ENCODE measurements around the gene REPIN1.

Gene REPIN1

DNA sequence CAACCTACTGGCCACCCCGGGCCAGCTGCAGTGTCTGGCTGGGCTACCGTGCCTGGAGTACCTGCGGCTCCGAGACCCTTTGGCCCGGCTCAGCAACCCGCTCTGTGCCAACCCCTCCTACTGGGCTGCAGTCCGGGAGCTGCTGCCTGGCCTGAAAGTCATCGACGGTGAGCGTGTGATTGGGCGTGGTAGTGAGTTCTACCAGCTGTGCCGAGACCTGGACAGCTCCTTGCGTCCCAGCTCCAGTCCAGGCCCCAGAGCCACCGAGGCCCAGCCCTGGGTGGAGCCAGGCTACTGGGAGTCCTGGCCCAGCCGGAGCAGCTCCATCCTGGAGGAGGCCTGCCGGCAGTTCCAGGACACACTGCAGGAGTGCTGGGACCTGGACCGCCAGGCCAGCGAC lies 31.4 kb upstream of the REPIN1 start:
- no peak for DNase-seq (ENCODE audit: low spot score)

DNA sequence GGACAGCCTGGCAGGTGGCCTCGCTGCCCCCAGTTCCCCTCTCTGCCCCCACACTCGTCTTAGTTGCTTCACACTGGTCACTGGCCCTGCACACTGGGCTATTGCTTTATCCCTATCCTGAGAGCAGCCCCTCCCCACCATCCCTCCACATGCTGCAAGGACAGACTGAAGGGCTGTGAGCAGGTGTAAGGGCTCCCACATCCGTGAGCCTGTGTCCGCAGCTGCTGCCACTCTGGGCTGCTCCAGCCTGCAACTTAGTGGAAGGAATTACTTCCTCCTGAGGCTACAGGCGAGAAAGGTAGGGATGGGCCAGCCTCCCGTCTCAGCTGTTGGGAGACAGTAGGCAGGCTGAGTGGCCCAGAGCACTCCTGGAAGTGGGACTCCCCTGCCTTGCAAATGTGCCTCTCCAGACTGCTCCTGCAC lies 31.0 kb upstream of the REPIN1 start:
- DNase-seq (ENCODE audit: low spot score), result no peak

DNA sequence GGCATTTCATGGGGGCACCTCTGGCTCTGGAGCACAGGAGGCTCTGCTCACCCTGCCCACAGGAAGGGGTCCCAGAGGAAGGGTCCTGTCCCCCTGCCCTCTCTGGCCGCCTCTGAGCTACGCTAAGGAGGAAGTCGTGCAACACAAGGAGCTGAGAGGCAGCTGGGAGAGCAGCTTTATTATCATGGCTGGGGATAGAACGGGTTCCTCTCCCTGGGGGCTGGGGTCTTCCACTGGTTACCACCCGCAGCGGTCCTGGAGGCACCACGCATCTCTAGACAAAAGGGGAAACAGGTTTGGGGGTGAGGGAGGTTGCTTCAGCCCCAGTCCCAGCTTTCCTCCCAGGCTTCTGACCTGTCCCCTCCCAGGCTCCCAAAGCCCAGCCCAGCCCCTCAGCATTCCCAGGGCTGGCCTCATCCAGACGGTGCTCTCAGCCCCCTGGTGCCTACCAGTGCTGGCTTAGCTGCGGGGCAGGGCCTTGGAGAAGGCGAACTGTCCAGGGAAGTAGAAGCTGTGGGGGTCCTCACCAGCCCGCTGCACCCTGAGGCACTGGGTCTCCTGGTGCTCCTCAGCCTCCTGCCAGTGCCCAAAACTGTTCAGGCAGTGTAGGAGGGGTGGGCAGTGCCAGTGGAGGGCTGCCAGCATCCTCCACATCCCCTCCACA lies 30.3 kb upstream of the REPIN1 start:
- DNase-seq (ENCODE audit: low spot score), result no peak

DNA sequence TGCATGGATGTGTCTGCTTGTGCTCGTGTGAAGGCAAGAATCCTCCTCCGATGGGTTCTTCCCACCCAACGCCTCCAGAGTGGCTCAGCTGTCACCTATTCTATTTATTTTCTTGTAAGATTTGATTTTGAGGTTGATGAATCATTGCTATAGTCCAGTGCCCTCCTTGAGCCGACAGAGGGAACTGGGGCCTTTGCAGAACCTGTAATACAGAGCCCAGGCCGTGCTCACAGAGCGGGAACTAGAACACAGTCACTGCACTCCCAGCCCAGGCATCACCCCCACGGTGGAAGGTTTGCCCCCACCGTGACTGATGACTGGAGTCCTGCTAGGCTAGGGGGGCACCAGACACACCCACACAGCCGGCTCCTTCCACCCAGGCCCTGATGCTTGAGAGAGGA lies 29.2 kb upstream of the REPIN1 start:
- DNase-seq (ENCODE audit: low spot score), result no peak

DNA sequence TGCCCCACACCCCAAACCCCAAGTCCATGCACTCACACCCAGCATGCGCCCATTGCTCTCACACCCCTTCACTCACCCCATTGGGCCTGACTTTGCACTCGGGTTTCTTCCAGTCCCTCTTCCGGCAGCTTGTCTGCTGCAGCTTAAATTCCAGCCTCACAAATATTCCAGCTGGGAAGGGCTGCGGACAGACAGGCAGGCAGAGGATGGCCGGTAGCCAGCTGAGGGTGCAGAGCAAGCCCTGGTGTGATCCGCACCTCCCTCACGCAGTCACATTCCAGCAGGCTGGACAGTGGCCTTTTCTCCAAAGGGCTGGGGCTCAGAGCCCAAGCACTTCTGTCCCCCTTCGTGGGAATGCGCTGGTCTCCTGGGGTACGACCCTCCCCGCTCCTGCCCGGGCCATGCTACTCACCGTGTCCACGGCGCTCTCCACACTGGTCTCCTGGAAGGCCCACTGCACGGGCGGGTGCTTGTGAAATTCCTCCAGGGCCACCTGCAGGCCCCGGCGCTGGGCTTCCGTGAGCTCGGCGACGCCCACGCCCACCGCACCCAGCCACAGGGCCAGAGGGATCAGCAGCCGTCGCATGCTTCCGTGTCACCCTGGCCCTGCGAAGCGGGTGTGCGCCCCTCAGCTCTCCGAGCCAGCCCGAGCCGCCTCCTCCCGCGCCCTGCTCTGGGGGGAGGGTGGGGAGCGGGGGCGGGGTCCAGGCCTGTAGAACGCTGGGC lies 28.4 kb upstream of the REPIN1 start:
- DNase-seq (ENCODE audit: low spot score), result no peak

GRCh38 chr7:150340875-150341262 lies 27.8 kb upstream of the REPIN1 start:
- no peak for DNase-seq (ENCODE audit: low spot score)

DNA sequence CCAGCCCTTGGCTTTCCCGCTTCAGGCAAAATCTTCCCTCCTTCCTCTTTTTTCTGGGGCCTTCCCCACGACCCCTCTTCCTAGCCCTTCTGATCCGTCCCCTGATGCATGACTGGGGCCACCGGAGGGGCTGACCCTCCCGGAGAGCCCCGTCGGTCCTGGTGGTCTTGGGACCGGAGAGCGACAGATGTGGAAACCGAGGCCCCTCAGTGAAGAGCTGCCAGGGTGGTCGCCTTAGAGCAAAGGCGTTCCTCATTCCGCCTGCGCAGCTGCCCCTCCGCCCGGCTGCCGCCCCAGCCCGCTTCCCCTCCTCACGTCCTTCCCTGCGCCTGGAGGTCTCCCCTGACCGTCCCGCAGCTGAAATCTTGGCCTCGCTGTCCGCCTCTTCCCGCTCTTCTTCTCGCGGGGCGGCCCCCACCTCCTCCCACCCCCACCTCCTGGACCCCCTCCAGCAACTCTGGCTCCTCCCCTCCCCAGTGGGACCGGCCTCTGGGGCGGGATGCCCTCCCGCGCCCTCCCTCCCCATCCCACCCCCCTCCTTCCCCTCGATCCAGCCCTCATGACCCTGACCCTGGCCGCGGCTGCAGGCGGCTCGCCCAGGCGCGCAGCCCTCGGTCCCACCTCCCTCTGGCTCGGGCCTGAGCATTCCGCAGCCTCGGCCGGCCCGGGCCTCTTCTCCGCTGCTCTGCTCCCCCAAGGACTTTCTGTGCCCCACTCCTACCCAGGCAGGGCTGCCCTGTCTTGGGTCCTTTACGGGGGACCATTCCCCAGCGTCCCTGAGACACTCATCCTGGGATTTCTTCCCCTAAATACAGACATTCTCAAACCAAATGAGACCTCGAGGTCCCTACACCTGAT lies 27.1 kb upstream of the REPIN1 start, which contains the start of gene RARRES2:
Gene RARRES2, minus strand, starts transcription at position 367 of the 858 bp plus-strand sequence. CDS start 1,020 bp downstream, outside the sequence.
- no peak for DNase-seq (ENCODE audit: low spot score)

DNA sequence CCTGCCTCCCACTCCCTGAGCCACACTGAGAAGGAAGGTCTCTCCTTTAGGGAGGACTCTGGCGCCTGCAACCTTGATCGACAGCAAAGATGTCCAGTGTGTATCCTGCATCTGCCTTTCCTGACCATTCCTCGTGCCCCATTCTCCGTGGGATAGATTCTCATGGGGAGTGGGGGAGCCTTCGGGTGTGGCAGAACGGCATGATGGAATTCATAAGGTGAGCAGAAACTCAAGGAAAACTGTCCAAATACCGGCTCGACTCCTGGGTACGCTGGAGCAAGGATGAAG lies 26.6 kb upstream of the REPIN1 start:
- no peak for DNase-seq (ENCODE audit: low spot score)

DNA sequence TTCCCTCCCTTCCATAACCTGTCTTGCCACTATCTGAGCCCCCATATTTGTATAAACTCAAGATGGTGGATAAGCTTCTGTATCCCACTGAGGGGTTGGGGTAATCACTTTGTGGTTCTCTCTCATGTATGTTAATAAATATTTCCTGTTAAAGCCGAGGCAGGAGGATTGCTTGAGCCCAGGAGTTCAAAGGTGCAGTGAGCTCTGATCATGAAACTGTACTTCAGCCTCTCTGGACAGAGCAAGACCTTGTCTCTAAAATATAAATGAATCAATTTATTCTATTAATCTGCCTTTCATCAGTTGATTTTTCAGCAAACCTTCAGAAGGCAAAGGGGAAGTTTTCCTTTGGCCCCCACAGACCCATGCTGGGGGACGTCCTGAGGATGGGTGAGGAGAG lies 25.4 kb upstream of the REPIN1 start:
- DNase-seq (ENCODE audit: low spot score), result no peak

DNA sequence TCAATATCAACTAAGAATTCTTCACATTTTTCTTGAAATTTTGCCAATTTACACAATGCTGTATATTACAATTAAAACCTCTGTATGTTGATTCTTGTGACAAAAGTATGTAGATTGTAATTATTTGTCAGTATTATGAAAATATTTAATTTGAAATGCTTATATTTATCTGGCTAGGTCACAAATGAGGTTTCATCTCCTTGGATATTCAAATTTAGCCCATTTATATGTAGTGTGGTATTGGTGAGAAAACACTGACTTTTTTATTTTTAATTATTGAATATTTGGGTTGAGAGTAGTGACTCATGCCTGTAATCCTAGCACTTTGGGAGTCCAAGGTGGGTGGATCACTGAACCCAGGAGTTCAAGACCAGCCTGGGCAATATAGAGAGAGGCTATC lies 24.3 kb upstream of the REPIN1 start:
- no peak for DNase-seq (ENCODE audit: low spot score)

DNA sequence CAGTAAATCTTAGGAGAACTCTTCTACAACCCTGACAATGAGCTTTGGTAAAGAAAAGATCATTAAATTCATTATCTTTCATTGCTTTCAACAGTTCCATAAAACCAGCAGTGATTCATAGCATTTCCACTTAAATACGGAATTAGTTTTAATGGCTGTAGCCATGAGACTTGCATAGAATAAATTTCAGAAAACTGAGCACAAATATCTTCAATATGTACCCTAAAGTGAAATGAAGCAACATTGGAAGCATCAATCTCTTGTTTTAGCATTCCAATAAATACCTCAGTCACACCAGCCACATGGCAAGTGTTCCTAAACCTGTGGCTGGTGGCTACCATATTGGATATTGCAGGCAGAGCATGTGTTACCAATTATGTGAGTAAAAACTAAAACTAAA lies 23.6 kb upstream of the REPIN1 start:
- DNase-seq (ENCODE audit: low spot score), result no peak

- no peak for DNase-seq (ENCODE audit: low spot score)
Observed at GRCh38 chr7:150346922-150347321, 21.7 kb upstream of the REPIN1 start.

- no peak for DNase-seq (ENCODE audit: low spot score)
Observed at GRCh38 chr7:150351587-150352194, 16.9 kb upstream of the REPIN1 start.

GRCh38 chr7:150355666-150356059 lies 13.0 kb upstream of the REPIN1 start:
- DNase-seq (ENCODE audit: low spot score), result no peak

GRCh38 chr7:150356265-150356897 lies 12.2 kb upstream of the REPIN1 start:
- no peak for DNase-seq (ENCODE audit: low spot score)

- DNase-seq (ENCODE audit: low spot score), result no peak
Observed at GRCh38 chr7:150357270-150357669, 11.4 kb upstream of the REPIN1 start.

DNA sequence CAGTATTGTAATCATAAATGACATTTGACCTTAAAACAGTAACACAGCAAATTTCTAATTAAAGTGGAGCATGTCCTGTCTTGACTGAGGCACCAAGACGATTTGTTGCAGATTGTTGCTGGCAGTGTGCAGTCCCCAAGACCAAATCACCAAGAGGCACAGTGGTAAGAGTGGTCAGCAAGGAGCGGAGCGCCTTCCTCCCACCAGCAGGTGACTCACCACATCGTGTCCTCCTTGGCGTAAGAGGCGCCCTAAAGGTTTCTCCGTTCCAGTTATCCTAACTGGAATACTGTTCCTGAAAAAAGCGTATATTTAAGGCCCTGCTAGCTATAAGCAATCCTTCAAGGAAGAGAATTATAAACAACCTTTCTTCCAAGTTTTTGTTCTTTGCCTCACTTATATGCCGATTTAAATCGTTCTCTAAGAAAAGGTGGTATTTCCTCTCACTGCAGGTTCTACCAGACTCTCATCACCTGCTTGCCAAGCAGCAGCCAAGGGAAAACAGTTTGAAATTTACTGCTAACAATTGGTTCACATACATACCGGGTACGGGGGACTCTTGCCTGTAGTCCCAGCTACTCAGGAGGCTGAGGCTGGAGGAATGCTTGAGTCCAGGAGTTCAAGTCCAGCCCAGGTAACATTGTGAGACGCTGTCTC lies 10.7 kb upstream of the REPIN1 start:
- no peak for DNase-seq (ENCODE audit: low spot score)

DNA sequence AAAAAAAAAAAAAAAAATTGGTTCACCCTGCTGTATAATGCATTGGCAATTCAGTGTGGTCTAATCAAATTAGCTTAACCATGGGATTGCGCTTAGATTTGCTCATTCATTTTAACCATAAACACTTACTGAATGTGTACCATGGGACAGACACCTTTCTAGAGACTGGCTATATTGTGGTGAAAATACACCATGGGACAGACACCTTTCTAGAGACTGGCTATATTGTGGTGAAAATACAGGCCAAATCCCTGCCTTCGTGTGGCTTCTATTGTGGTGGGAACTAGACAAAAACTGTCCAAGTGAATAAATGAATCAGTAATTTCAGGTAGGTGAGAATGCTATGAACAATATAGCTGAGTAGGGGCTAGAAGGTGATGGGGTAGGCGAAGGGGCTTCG lies 10.2 kb upstream of the REPIN1 start:
- no peak for DNase-seq (ENCODE audit: low spot score)

DNA sequence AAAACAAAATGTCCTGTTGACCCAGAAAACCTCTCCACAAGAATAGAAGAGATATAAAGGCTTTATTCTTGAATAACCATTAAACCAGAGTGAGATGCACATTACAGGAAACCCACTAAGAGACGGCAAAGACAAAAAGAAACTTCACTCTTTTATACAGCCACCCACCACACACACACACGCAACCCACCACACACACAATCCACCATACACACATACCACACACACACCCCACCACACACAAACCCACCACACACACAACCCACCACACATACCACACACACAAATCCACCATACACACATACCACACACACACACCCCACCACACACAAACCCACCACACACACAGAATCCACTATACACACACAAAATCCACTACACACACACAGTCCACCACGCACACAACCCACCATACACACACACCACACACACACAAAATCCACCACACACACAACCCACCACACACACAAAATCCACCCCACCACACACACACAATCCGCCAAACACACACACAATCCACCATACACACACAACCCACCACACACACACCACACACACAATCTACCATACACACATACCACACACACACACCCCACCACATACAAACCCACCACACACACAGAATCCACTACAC lies 9.5 kb upstream of the REPIN1 start:
- no peak for DNase-seq (ENCODE audit: low spot score)

DNA sequence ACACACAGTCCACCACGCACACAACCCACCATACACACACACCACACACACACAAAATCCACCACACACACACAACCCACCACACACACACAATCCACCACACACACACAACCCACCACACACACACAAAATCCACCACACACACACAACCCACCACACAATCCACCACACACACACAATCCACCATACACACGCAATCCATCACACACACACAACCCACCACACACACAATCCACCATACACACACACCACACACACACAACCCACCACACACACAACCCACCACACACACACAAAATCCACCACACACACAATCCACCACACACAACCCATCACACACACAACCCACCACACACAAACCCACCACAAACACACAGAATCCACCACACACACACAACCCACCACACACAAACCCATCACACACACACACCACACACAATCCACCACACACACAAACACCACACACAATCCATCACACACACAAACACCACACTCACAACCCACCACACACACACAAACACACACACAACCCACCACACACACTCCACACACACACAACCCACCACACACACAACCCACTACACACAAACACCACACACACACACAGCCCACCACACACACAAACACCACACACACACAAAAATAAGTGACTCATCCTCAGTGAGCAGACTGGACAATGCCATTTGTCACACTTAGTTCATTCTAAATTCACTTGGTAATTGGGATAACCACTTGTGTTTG lies 8.8 kb upstream of the REPIN1 start:
- no peak for DNase-seq (ENCODE audit: low spot score)

Data from ecto neural progenitor cell (in vitro differentiated cells).